ENCODE results near the gene SLC25A1.

The SLC25A1 gene

GRCh38 chr22:19128946-19129727 lies 49.4 kb downstream of the SLC25A1 start:
- in situ Hi-C loops (cut with MboI; ENCODE audit: low sequenced_read_pairs, unreplicated experiment), result no loop called here
- TF ChIP-seq, protein P1, sequence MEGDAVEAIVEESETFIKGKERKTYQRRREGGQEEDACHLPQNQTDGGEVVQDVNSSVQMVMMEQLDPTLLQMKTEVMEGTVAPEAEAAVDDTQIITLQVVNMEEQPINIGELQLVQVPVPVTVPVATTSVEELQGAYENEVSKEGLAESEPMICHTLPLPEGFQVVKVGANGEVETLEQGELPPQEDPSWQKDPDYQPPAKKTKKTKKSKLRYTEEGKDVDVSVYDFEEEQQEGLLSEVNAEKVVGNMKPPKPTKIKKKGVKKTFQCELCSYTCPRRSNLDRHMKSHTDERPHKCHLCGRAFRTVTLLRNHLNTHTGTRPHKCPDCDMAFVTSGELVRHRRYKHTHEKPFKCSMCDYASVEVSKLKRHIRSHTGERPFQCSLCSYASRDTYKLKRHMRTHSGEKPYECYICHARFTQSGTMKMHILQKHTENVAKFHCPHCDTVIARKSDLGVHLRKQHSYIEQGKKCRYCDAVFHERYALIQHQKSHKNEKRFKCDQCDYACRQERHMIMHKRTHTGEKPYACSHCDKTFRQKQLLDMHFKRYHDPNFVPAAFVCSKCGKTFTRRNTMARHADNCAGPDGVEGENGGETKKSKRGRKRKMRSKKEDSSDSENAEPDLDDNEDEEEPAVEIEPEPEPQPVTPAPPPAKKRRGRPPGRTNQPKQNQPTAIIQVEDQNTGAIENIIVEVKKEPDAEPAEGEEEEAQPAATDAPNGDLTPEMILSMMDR (IDR thresholded peaks at IDR 0.05; ENCODE audit: borderline replicate concordance, control extremely low read depth, extremely low read depth, insufficient read depth, missing control alignments), result no peak
- no peak for DNase-seq (ENCODE audit: low spot score)

DNA sequence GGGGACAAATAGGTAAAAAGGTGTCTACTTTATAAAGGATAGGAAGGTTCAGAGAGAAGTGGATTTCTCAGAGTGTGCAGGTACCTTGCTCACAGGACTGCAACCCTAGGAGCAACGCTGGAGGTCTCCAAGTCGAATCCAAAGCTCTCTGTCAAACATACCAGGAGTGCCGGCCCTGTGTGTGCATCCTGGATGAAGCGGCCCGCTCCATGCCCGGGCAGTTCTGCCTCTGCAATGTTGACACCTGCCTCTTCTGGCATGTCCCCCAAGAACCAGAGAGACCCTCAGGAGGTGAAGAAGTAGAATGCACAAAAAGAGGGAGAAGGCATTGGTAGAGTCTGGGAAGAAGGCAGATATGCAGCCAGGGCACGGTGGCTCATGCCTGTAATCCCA lies 50.5 kb downstream of the SLC25A1 start:
- TF ChIP-seq, protein P1 (IDR thresholded peaks at IDR 0.05; ENCODE audit: borderline replicate concordance, control extremely low read depth, extremely low read depth, insufficient read depth, missing control alignments), result no peak
- in situ Hi-C loops (cut with MboI; ENCODE audit: low sequenced_read_pairs, unreplicated experiment), result no loop called here
- no peak for DNase-seq (ENCODE audit: low spot score)

DNA sequence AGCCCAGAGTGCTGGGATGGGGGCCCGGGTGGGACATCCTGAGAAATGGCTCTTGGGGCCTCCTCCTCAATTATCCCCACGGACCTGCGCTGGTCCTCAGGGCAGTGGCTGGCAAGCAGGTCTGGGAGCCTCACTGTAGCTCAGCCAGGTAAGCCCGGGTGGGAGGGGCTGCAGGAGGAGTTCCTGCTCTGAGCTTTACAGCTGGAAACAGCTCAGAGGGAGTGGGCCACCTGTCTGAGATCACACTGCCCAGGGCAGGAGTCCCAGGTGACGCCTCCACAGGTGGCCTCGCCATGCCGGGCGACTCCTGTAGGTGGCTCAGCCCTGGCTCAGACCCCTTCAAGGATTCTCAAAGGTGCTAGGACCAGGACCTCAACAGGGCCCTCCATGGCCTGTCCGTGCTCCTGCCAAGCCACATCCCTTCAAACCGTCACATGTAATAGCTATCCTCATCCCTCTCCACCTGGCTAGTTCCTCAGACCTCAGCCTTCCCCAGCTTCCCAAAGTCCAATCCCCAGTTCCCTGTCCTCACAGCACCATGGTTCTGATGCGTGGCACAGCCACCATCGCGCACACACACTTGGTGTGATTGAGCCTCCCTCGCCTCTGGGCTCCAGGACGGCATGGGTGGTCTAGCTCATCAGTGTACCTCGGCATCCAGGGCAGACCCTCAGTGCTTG lies 51.1 kb downstream of the SLC25A1 start:
- in situ Hi-C loops (cut with MboI; ENCODE audit: low sequenced_read_pairs, unreplicated experiment), result no loop called here
- no peak for DNase-seq (ENCODE audit: low spot score)
- TF ChIP-seq, protein P1 (IDR thresholded peaks at IDR 0.05; ENCODE audit: borderline replicate concordance, control extremely low read depth, extremely low read depth, insufficient read depth, missing control alignments), result no peak

GRCh38 chr22:19126309-19127273 lies 51.9 kb downstream of the SLC25A1 start:
- in situ Hi-C loops (cut with MboI; ENCODE audit: low sequenced_read_pairs, unreplicated experiment), result no loop called here
- TF ChIP-seq, protein P1 (IDR thresholded peaks at IDR 0.05; ENCODE audit: borderline replicate concordance, control extremely low read depth, extremely low read depth, insufficient read depth, missing control alignments), result no peak
- DNase-seq (ENCODE audit: low spot score), result no peak

Measured in GM13976 (cell line).